Activated CD4-positive, alpha-beta T cell treated with anti-CD3 and anti-CD28 coated beads, Interleukin-2, Interleukin-4, amounts not matched to agents 100 ng/mL and 50 ng/mL, durations not matched to agents 16 hours and 8 hours (primary cell): ENCODE measurements around the gene HSD17B10.
"Not testable (repeated sequence)": the region's sequence is repeated elsewhere in the genome, so short reads cannot be mapped to it uniquely, and the experiment has no call there.

Experiments used
- DNase-seq: peaks from one replicate; pipeline ENCODE4 v3.0.0-alpha.2; 2020; ENCODE audit warnings: low spot score

The HSD17B10 gene

DNA sequence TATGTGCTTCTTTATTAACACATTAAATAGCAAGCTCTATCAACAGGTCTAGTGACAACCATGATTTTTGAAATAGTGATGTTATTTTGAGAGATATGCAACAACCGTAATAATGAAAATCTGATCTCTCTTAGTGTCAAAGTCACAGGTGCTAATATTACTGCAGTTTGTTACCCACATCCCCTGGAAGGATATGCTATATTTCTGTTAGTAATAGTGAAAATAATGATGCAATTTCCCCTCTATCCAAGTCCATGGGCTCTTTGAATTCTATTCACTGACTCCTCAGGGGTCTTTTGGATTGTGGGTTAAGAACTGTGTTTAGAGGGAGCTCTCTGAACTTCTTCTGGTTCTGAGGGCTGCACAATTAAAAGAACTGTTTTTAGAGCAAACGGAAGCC lies 3.0 kb upstream of the HSD17B10 start:
- DNase-seq = peak; percentile 67

DNA sequence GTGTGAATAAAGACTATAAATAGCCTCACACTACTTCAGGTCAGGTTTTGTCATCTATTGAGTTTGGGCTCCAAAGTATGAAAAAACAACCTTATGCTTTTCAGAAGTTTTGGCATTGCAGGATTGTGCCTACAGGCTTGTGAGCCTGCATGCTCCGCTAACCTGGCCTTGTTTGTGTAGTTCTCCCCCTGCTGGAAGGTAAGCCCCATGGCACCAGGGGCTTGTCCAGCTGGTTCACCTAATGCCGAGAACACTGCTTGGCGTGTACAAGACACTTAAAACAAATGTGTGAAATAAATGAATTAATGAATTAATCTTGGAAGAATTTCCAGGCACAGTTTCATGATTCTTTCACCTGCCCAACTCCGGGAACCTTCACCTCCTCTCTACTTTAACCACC lies 1.8 kb upstream of the HSD17B10 start:
- peak; percentile 85 for DNase-seq

DNA sequence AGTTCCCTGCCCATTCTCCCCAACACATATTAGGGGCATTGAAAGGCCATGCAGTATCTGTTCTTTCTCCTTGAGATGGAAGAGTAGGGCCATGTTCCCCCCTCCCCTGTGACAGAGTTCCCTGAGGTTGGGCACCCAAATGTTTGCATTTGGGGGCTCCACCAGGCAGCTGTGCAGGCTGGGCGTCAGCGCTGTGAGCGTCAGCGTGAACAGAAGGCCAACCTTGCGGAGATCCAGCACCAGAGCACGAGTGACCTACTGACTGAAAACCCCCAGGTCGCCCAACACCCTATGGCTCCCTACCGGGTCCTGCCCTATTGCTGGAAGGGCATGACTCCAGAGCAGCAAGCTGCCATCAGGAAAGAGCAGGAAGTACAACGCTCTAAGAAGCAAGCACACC lies 3.9 kb downstream of the HSD17B10 start:
- DNase-seq = no peak

DNA sequence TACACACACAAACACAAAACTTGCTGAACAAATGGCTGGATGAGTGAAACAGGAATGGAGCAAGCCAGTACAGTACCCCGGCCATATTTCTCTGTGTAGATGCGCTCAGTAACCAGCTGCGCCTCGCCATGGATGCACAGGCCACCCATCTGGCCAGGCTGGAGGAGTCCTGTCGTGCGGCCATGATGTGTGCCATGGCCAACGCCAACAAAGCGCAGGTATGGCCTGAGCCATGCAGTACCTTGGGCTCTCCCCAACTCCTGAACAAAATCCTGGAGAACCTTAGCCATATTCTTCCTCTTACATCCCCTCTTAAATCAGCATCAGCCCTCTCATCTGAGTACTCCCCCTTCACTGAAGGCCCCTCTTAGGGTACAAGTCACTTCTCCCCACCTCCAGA lies 4.4 kb downstream of the HSD17B10 start:
- DNase-seq = no peak

DNA sequence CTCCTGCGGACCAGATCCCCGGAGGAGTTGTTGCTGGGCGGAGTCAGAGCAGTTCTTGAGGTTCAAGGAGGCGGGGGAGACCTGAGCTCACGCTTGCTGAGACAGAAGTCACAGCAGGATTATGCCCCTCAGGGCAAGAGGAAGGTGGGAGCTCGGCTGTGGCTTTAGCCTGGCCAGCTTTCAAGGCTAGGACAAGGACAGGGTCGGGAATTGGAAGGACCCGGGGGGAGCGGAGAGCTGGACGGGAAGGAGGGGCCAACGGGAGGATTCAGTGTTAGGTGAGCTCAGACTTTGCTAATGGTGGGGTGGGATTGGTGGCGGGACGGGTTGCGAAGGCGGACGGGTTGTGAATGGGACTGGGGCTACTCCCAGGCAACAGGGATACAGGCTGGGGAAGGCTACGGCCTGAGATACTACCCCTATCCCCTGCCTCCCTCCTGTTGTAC lies 11.3 kb downstream of the HSD17B10 start, which contains the start of gene RIBC1:
TSS of gene RIBC1 (plus strand) at position 13 of the 446 bp plus-strand sequence. CDS start 3,404 bp downstream, outside the sequence.
- no peak for DNase-seq

DNA sequence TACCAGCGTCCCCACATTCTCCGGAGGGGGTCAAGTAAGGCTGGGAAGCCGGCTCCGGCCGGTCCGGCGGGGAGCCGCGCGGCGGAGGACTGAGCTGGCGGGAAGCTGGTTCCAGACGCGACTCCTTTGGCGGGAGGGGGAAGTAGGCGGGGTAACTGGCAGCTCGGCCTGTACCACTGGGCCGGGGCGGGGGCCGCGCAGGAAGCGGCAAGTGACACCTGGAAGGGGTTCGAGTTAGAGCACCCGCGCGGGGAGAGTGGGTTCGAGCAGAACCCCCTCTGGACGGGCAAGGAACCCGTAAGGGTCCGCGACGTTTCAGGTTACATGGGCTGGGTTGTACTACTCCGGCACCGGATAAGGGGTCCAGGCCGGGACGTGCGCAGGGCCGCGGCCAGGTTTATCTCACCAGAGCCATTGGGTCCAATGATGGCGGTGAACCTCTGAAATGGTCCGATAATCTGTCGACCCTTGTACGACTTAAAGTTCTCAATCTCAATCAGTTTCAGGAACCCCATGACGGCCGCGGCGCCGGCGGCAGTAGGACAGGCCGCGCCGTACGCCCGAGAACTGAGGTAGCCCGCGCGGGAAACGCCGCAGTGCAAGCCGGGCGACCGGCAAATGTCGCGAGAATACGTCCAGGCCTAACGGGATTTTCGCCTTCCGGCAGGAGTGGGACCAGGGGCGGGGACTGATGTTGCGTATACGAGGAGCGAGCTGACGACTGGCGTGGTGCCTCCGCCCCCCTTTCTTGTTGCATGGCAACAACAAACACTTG lies 11.9 kb downstream of the HSD17B10 start, which contains the start of gene SMC1A:
TSS of gene SMC1A (minus strand) at position 569 of the 775 bp plus-strand sequence. CDS start at position 515, 54 bp downstream.
- DNase-seq = peak; percentile 99

DNA sequence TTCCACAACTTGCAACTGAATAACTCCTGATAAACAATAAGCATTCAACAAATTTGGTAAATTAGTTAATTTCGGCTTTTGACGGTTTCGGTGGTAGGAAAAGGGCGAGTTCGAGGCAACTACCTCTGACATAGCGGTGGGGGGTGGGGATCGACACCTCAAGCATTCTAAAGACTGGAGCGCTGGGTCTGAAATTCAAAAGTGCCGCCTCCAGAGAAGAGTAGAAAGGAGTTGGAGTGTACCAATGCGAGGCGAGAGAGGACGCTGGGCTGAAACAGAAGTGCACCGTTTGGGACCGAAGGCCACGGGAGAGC lies 12.4 kb downstream of the HSD17B10 start:
- no peak for DNase-seq

DNA sequence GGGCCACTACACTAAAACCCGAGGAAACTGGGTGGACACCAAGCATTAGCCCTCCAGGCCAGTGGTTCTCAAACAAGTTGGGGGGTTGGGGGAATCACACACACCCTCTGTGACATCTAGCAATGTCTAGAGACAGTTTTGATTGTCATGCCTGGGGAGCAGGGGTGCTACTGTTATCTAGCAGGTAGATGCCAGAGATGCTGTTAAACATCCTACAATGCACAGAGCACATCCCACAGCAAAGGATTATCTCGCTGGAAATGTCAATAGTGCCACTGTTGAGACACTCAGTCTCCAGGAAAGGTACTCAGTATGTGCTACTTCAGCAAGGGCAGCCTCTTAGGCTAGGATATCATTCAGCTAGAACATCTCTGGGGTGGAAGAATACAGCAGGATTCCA lies 13.0 kb downstream of the HSD17B10 start:
- no peak for DNase-seq

DNA sequence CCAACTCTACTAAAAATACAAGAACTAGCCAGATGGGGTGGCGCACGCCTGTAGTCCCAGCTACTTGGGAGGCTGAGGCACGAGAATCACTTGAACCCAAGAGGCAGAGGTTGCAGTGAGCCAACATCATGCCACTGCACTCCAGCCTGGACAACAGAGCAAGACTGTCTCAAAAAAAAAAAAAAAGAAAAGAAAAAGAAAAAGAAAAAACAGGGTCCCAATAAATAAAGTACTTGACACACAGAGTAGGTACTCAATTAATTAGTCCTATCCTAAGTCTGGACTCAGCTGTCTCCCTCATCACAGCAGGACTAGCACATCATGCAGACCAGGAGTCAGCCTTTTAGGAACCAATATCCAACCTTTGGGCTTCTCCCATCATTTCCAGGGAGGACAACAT lies 13.8 kb downstream of the HSD17B10 start:
- not testable (repeated sequence) for DNase-seq

DNA sequence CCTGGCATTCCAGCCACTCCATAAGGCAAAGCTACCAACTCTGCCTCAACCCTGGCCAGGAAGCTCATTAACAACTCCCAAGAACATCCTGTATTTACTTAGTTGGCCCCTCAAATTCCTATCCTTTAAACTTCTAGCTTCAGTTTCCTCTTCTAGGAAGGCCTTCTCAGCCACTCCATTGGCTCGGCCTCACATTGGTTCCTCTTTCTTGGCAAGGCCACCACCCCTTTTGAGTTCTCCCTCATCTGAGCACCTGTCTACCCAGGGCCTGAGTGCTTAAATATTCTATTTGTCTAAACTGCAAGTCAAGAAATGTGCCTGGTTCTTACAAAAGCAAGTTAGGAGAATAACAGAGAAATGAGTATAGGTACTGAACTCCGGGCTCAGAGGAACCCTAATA lies 21.7 kb downstream of the HSD17B10 start:
- DNase-seq = no peak

DNA sequence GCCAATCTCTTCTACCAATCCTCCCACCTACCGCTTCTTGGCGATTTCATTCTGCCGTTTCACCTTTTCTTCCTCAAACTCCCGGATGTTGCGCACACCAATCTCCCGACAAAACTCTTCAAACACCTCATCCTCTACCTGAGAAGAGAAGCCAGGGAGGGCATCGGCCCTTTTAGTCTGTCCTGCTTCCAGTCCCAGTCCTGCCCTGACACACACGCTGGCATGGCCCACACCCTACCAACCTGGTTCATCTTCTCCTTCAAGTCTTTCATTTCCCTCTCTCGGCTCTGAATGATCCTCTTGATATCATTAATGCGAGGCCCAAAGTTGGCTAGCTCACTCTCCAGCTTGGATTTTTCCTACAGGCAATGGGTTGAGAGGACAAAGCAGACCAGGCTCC lies 30.6 kb downstream of the HSD17B10 start:
- DNase-seq = no peak

DNA sequence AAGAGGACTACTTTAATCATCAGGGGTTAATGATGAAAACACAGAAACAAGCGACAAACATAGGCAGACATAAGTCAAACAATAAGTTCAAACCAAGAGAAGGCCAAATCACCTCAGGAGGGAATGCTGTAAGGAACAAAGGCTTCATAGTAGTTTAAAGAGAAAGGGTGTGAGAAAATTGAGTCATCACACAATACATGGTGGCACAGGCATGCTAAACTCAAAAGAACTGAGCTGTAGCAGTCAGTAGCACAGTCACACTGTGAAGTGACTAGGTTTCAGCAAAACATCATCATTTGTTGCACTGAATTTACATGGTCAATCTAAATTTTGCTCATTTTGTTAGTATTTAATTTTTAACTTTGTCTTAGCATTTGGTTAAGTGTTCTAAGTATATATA lies 36.0 kb downstream of the HSD17B10 start:
- no peak for DNase-seq

DNA sequence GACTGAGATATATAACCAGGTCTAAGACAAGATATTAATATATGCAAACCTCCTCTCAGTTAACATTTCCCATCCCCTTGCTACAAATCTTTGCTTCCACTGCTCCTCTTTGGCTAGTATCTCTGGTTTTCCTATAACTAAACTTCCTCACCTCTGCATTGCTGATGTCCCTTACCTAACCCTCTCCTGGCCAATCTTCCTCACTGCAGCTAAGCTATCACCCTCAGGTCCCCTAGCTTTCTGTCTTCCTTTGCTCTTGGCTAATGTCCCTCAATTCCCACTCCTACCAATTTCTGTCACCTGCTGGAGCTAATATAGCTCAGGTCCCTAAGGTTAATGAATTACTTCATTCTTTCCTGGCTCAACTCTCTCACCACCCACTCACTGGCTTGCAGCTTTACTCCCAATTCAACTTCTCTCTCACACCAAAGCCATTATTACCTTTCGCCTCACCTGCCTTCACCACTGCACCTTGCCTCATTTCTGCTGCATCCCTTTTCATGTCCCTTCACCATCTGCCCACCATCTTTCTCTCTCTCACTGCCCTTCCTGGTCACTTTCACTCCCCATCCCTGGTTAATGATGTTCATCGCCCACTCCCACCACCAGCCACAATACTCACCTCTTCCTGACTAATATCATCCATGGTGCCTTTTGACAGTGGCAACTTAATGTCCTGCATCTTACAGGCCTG lies 38.4 kb downstream of the HSD17B10 start:
- DNase-seq = no peak

DNA sequence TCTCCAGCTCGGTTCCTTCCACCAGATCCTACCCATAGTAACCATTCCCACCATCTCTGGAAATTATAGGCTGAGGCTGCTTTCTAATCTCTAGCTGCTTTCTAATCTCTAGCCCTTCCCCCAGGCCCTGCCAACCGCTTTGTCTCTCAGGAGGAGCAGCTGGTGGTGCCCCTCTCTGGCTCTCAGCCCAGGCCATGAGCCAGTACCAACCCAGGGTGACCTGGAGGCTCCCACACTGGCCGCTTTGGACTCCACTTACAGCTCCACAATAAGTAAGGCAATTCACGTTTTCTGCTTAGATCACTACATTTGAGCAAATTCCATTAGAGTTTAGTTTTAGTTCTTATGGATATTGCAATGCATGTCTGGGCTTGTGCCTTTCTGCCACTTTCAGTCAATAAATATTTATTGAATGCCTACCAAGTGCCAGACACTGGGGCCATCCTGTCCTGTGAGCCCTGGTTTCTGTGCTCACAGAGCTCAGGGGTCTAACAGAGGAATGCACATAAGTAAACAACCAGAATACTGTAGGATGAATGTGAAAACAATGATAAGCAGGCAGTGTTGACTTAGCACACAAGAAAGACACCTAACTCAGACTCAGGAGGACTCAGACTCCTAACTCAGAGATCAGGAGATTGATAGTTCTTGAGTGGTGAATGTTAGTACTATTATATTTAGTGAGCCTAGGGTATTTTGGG lies 50.6 kb downstream of the HSD17B10 start:
- no peak for DNase-seq
